ENCODE data around the gene N4BP2L1.

N4BP2L1 gene

DNA sequence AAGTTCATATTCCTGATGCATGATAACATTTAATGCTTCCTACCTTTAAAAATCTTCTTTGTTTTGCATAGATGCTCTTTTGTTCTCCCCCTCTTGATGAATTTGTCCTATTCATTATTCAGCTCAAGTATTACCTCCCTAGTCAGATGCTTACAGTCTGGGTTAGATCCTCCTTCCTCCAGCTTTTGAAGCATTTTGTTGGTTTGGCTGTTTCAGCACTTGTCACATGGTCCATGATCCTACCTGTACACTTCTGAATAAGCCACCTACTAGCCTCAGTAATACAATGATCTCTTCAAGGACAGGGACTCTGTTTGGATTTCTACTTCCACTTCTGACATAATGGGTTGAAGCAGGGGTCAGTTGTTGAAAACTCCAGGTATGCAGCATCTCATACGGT is 37.4 kb downstream of the N4BP2L1 start:
- TF ChIP-seq, protein P1, sequence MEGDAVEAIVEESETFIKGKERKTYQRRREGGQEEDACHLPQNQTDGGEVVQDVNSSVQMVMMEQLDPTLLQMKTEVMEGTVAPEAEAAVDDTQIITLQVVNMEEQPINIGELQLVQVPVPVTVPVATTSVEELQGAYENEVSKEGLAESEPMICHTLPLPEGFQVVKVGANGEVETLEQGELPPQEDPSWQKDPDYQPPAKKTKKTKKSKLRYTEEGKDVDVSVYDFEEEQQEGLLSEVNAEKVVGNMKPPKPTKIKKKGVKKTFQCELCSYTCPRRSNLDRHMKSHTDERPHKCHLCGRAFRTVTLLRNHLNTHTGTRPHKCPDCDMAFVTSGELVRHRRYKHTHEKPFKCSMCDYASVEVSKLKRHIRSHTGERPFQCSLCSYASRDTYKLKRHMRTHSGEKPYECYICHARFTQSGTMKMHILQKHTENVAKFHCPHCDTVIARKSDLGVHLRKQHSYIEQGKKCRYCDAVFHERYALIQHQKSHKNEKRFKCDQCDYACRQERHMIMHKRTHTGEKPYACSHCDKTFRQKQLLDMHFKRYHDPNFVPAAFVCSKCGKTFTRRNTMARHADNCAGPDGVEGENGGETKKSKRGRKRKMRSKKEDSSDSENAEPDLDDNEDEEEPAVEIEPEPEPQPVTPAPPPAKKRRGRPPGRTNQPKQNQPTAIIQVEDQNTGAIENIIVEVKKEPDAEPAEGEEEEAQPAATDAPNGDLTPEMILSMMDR (IDR thresholded peaks at IDR 0.05; ENCODE audit: insufficient read depth, missing control alignments), result no peak
- DNase-seq (ENCODE audit: insufficient read length, low spot score) (no peak), FAIRE-seq (no peak)

- no peak for FAIRE-seq
Measured at GRCh38 chr13:32390048-32390447, 37.9 kb downstream of the N4BP2L1 start.

GRCh38 chr13:32385410-32385809 is 42.5 kb downstream of the N4BP2L1 start:
- TF ChIP-seq, protein P1 (IDR thresholded peaks at IDR 0.05; ENCODE audit: insufficient read depth, missing control alignments), result no peak

More at GRCh38 chr13:32390048-32390447, 37.9 kb downstream of the N4BP2L1 start:
- no peak for DNase-seq (ENCODE audit: insufficient read length, low spot score)
- TF ChIP-seq, protein P1 (IDR thresholded peaks at IDR 0.05; ENCODE audit: insufficient read depth, missing control alignments), result no peak

DNA sequence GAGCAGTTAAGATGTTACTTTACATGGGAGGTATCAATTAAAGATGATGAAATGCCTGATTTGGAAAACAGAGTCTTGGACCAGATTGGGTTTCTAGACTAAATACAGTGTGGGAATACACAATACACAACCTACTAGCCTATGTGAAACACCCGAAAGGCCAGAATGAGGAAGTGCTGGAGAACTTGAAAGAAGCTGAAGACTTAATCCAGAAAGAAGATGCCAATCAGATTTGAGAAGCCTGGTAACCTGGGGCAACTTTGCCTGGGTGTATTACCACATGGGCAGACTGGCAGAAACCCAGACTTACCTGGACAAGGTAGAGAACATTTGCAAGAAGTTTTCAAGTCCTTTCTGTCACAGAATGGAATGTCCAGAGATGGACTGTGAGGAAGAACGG is 43.2 kb downstream of the N4BP2L1 start:
- DNase-seq (ENCODE audit: insufficient read length, low spot score) (no peak), FAIRE-seq (no peak)
- TF ChIP-seq, protein P1 (IDR thresholded peaks at IDR 0.05; ENCODE audit: insufficient read depth, missing control alignments), result no peak

More at GRCh38 chr13:32385410-32385809, 42.5 kb downstream of the N4BP2L1 start:
- DNase-seq (ENCODE audit: insufficient read length, low spot score) (no peak), FAIRE-seq (no peak)

- DNase-seq (ENCODE audit: insufficient read length, low spot score) (no peak), FAIRE-seq (no peak)
- TF ChIP-seq, protein P1 (IDR thresholded peaks at IDR 0.05; ENCODE audit: insufficient read depth, missing control alignments), result no peak
Measured at GRCh38 chr13:32383836-32384618, 43.9 kb downstream of the N4BP2L1 start.

DNA sequence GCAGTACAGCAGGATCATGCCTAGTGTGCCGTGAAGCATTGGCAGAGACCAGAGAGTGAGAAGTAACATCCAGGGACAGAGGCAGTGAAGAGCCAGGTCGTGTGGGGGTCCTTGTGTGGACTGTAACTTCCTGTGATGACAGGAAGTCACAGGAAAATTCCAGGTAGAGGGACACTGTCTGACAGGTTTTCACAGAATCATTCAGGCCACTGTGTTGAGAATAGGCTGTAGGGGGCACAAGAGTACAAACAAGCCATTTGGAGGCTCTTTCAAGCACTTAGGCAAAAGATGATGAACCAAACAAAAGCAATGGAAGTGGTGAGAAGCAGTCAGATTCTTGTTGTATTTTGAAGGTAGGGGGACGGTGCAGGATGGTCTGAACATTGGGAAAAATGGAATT is 46.4 kb downstream of the N4BP2L1 start:
- FAIRE-seq (no peak), DNase-seq (ENCODE audit: insufficient read length, low spot score) (no peak)
- TF ChIP-seq, protein P1 (IDR thresholded peaks at IDR 0.05; ENCODE audit: insufficient read depth, missing control alignments), result peak; percentile 59

- TF ChIP-seq, protein P1 (IDR thresholded peaks at IDR 0.05; ENCODE audit: insufficient read depth, missing control alignments), result peak; percentile 0
- DNase-seq (ENCODE audit: insufficient read length, low spot score), result no peak
- no peak for FAIRE-seq
Measured at GRCh38 chr13:32378012-32378411, 49.9 kb downstream of the N4BP2L1 start.
